ENCODE measurements around the gene ARHGEF37. TPM values are rescaled to one million over a fixed set of nuclear protein-coding genes. Genes with fewer than 3 reads are reported as not detected.

The ARHGEF37 gene
- total and polyA plus RNA-seq, 9 of the 15 experiments (the other 6 are each of a cell fraction or from before 2014, with no cell fraction given) = 0.01 to 0.27 (median 0.05) TPM

GRCh38 chr5:149632311-149633251 lies 51.3 kb downstream of the ARHGEF37 start (continued):
- 0 out of 2 replicates have a peak, but pooled peaks have one; percentile 1 for TF ChIP-seq VEZF1 (CRISPR knock-in tag; IDR thresholded peaks at IDR 0.05)
- TF ChIP-seq ZNF707 (CRISPR knock-in tag; conservative IDR thresholded peaks at IDR 0.05) = no peak
- no peak for TF ChIP-seq ZNF24 (IDR thresholded peaks at IDR 0.05)
- peak; percentile 55 to 59; a peak in 2 of 4 replicates for TF ChIP-seq KDM1A (IDR thresholded peaks at IDR 0.05)
- TF ChIP-seq ARHGAP35 (IDR thresholded peaks at IDR 0.05; ENCODE audit: partially characterized antibody) = no peak
- no peak for TF ChIP-seq TARDBP (IDR thresholded peaks at IDR 0.05)
- TF ChIP-seq MBD1 (CRISPR knock-in tag; IDR thresholded peaks at IDR 0.05) = no peak
- TF ChIP-seq IFI16 (CRISPR knock-in tag; IDR thresholded peaks at IDR 0.05) = no peak
- TF ChIP-seq EP300 (IDR thresholded peaks at IDR 0.05; ENCODE audit: low read length) = peak; percentile 69
- no peak for TF ChIP-seq TCF15 (CRISPR knock-in tag; IDR thresholded peaks at IDR 0.05)
- no peak for TF ChIP-seq PRMT5 (CRISPR knock-in tag; IDR thresholded peaks at IDR 0.05)
- TF ChIP-seq CTBP1 (IDR thresholded peaks at IDR 0.05; ENCODE audit: borderline replicate concordance) = peak; percentile 85
- TF ChIP-seq ZNF518B (CRISPR knock-in tag; IDR thresholded peaks at IDR 0.05) = no peak
- no peak for TF ChIP-seq ZBTB5 (IDR thresholded peaks at IDR 0.05)
- no peak for TF ChIP-seq ARID2 (IDR thresholded peaks at IDR 0.05)
- TF ChIP-seq PREB (CRISPR knock-in tag; IDR thresholded peaks at IDR 0.05) = no peak
- TF ChIP-seq ZNF57 (CRISPR knock-in tag; IDR thresholded peaks at IDR 0.05) = no peak

Data from K562 (cell line).